Sigmoid colon (tissue), 4 donors: ENCODE measurements around the gene CEP120.

Experiments
- EP300 ChIP-seq, 4 donors: sonication (generic); formaldehyde crosslinking; IDR thresholded peaks; one replicate each; pipeline ENCODE4 v1.6.1; 2017; ENCODE audit warnings: antibody characterized with exemption in 4 of 4
- POLR2AphosphoS5 ChIP-seq, 4 donors: sonication (generic); formaldehyde crosslinking; IDR thresholded peaks; one replicate each; pipeline ENCODE4 v1.6.1; 2017; ENCODE audit warnings: antibody characterized with exemption in 4 of 4
- TF ChIP-seq, protein P1 (sequence below), 4 experiments: fragments of 450-650 bp in 3 of 4; fragments of 200-600 bp in 1 of 4; IDR thresholded peaks; one replicate each; pipeline ENCODE4 v1.5.1; 2016 to 2019; ENCODE audit warnings: antibody characterized with exemption in 4 of 4, mild to moderate bottlenecking in 3 of 4, moderate library complexity in 2 of 4

- TF ChIP-seq, protein P1, sequence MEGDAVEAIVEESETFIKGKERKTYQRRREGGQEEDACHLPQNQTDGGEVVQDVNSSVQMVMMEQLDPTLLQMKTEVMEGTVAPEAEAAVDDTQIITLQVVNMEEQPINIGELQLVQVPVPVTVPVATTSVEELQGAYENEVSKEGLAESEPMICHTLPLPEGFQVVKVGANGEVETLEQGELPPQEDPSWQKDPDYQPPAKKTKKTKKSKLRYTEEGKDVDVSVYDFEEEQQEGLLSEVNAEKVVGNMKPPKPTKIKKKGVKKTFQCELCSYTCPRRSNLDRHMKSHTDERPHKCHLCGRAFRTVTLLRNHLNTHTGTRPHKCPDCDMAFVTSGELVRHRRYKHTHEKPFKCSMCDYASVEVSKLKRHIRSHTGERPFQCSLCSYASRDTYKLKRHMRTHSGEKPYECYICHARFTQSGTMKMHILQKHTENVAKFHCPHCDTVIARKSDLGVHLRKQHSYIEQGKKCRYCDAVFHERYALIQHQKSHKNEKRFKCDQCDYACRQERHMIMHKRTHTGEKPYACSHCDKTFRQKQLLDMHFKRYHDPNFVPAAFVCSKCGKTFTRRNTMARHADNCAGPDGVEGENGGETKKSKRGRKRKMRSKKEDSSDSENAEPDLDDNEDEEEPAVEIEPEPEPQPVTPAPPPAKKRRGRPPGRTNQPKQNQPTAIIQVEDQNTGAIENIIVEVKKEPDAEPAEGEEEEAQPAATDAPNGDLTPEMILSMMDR (IDR thresholded peaks at IDR 0.05), result no peak
- TF ChIP-seq EP300 (IDR thresholded peaks at IDR 0.05) (no peak), POLR2AphosphoS5 (IDR thresholded peaks at IDR 0.05) (no peak)
Observed at GRCh38 chr5:123401320-123401719, 21.9 kb downstream of the CEP120 start.
